Muscle of back (tissue), 11 donors: Measurements from ENCODE around the gene HORMAD2. TPM values are rescaled to one million over a fixed set of nuclear protein-coding genes. Genes with fewer than 3 reads are reported as not detected.

Source experiments
- DNase-seq, 3 donors: peaks; one replicate each; pipeline versions ENCODE4 v3.0.0 to v3.0.0-alpha.2; 2013
- polyA plus RNA-seq, 10 donors: library from polyadenylated mRNA; unstranded; fragments of 120-200 nt; gene quantifications; one replicate each; pipeline ENCODE4 v1.2.1, GENCODE V29; 2013; ENCODE audit not compliant: insufficient read length in 10 of 10

HORMAD2 gene
- polyA plus RNA-seq, 10 donors, result 0.15 TPM; not detected in 9

DNA sequence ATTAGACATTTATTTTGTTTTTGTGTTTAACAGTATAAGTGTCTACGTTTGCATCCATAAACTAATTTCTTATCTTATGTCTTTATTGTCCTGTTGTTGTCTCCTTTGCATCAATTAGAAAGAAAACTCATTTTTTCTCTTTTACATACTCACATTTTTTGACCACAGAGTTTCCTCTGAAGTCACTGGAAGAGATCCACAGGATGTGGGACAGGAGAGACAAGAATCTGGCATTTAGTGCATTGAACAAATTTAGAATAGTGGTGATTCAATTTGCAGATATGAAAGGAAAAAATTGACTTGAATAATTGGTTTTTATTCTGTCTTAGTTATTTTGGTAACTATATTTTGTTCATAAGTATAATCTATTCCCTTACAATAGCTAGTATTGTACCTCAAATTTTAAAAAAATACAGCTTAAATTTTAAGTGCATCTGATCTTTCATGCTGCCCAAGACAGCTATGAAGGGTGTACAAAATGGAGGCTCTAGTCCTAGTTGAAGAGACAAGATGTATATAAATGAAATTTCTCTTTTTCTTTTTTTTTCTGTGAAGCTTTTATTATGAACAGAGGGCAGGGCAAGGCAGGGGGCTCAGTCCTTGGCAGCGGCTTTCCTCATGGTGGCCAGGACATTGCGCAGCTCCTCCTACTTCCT lies 24.4 kb downstream of the HORMAD2 start:
- peak in 1 of 3 donors; percentile 1 for DNase-seq

DNA sequence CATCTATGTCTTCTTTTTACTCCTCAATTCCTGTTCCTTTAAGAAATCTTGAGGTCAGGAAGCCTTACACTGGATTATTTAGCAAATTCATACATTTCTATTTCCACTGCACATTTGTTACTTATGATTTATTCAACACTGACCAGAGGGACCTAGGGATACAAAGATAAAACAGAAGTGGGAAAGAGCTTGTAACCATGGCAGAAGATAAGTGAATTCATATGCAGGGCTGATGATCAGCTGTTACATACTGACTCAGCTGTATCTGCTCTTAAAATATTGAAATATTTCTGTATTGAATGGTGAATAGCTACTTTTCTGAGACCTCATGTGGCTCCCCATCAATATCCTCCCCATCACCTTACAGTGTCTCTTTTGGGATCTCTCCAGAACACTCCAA lies 25.2 kb downstream of the HORMAD2 start:
- DNase-seq, result no peak

DNA sequence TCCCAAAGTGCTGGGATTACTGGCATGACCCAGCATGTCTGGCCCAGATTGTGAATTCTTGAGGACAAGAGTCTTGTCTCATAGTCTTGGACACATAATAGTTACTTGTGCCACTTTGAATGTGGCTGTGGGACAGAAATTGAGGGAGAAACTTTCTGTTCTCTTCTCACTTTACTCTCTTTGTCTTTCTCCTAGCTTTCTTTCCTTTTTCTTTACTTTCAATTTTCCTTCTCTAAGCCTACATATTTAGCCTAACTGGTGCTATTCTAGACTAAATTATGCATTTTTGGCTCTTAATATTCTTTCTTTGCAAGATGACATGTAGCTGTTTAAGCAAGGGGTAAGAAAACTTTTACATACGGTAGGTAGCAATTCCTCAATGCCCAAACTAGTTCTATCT lies 33.2 kb downstream of the HORMAD2 start:
- no peak for DNase-seq

DNA sequence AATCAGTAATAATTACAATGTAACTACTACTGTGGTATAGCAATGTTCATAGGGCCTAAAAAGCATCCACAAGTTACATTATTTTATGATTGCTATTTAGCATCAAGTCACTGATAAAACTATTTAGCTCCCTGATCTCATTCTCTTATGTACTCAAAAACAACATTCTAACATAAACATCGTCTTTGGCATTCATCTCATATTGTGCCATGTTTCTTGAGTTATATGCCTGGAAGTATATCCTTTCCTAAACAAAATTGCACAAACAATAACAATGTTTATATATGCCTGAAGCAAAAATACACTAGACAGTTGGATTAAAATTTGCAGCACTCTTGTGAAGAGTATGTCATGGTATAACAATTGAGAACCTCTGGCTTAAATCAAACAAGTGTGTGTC lies 34.1 kb downstream of the HORMAD2 start:
- no peak for DNase-seq

GRCh38 chr22:30115705-30116104 lies 35.4 kb downstream of the HORMAD2 start:
- DNase-seq, result no peak

DNA sequence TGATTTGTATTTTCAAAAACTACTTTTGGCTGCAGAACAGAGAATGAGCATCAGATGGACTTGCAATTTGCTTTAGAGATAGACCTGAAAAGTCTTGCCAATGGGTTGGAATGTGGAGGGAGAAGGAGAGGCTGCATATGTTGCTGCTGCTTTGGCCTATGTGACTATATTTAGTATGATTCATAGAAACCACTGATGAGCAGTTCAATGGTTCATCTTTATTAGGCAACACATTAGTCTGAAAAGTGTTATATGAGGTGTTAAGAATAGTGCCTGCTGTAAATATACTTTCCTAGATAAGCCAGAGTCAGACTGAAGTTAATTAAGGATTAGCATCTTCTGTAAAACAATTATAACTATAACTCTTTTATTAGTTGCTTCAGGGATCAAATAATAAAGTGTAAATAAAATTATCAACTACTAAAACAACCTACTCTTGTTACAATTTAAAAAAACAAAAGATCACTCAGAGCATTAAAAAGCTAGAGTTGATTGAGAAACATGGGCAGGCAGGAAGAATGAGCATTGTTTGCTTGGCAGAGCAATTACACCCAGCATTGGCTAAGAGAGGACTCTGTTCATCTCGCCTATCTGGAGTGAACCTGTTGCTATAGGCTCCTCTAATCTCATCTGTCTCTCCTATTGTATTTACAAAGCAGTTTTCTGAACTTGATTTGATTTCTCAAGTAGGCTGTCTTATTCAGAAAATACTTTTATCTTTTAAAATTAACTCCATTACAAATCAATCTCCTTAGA lies 36.3 kb downstream of the HORMAD2 start:
- DNase-seq, result peak in 1 of 3 donors; percentile 9

DNA sequence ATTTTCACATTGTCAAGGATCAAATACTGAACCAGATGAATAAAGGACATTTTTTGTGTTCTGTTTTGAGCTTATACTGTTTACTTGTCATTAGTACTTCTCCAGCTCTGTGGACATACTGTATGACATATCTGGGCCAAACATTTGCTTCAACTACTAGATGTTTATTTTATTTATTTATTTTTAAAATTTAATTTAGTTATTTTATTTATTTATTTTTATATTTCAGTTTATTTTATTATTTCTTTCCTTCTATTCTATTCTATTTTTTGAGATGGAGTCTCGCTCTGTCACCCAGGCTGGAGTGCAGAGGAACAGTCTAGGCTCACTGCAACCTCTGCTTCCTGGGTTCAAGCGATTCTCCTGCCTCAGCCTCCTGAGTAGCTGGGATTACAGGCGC lies 37.0 kb downstream of the HORMAD2 start:
- no peak for DNase-seq

DNA sequence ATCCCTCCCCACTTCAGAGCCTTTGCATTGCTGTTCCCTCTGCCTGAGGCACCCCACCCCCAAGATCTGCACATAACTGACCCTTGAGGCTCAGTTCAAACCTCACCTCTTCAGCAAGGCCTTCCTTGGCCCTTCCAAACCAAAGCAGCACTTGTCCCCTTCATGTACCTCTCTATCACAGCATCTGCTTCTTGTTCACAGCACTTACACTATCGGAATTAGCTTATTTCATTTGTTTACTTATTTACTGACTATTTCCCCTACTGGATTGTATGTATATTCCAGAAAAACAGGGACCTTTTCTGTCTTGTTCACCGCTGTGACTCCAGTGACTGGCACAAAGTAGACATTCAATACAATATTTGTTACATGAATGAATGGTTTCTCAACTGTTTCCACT lies 38.0 kb downstream of the HORMAD2 start:
- no peak for DNase-seq

DNA sequence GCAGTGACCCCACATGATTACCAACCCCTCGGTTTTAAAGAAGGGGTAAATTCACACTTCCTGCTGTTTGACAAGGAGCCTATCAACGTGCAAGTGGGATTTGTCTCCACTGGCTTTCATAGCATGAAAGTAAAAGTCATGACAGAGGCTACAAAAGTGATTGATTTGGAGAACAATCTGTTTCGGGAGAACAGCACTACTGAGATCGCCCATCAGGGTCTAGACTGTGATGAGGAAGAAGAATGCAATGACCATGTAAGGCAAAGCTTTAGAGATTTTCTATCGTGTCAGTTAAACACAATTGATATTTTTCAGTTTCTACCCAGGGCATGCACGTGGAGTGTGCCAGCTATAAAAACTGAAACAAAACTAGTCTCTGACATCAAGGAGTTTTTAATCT lies 41.7 kb downstream of the HORMAD2 start:
- DNase-seq, result no peak

- no peak for DNase-seq
Measured at GRCh38 chr22:30123463-30123862, 43.2 kb downstream of the HORMAD2 start.

- peak in 1 of 3 donors; percentile 19 for DNase-seq
Measured at GRCh38 chr22:30127749-30128166, 47.5 kb downstream of the HORMAD2 start.

DNA sequence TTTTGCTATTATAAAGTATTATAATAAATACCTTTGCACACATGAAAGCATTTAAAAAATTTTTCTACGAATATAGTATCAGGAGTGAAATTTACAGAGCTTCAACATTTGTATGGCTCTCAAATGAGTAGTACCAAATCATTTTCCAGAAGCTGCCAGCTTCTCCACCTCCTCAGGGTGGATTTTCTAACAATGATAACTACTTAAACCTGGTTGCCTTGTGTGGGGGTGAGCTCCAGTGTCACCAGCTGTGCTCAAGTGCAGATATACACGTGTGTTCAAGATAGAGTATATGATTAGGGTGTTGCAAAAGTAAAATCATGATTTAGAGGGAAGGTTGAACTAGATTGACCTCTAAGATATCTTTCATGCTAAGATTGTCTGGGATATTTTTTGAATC lies 48.2 kb downstream of the HORMAD2 start:
- DNase-seq, result no peak

DNA sequence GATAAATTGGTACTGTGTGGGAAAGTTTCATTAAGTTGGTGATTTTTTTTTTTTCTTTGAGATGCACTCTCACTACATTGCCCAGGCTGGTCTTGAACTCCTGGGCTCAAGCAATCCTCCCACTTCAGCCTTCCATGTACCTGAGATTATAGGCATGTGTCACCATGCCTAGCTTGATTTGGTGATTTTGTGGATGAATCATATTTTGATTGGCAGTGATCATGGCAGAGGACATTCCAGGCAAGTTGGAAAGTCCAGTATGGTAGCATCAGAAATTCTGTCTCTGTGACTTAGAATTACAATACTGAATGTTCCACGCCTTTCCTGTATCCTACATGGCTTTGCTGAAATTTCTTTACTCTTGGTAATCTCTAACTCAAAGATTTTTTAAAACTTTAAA lies 49.4 kb downstream of the HORMAD2 start:
- DNase-seq, result no peak

GRCh38 chr22:30132290-30132996 lies 52.2 kb downstream of the HORMAD2 start:
- no peak for DNase-seq

- no peak for DNase-seq
Measured at GRCh38 chr22:30140414-30140813, 60.1 kb downstream of the HORMAD2 start.

- DNase-seq, result no peak
Measured at GRCh38 chr22:30143265-30143664, 63.0 kb downstream of the HORMAD2 start.

GRCh38 chr22:30144391-30144790 lies 64.1 kb downstream of the HORMAD2 start:
- no peak for DNase-seq

- no peak for DNase-seq
Measured at GRCh38 chr22:30150212-30150611, 69.9 kb downstream of the HORMAD2 start.

DNA sequence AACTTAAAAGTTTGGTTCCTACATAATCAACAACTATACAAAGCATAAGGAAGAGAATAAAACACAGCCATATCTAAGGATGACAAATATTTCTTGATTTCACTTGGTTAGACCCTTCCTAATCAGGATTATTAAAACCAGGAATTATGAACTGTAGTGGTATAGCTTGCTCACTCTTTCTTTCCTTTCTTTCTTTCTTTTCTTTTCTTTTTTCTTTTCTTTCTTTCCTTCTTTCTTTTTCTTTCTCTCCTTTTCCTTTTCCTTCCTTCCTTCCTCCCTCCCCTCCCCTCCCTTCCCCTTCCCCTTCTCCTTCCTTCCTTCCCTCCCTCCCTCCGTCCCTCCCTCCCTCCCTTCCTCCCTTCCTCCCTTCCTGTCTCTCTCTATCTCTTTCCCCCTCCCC lies 78.0 kb downstream of the HORMAD2 start:
- DNase-seq, result no peak

- DNase-seq, result peak in 1 of 3 donors; percentile 49
Measured at GRCh38 chr22:30158744-30159500, 78.7 kb downstream of the HORMAD2 start.

- peak; percentile 73 to 90 (median 83) for DNase-seq
Measured at GRCh38 chr22:30159561-30160353, 79.5 kb downstream of the HORMAD2 start.
